Right lobe of liver (tissue), 6 donors: ENCODE measurements around the gene HARS1. TPM values are rescaled to one million over a fixed set of nuclear protein-coding genes. Genes with fewer than 3 reads are reported as not detected.
A peak's percentile ranks its signal among the peaks of the same experiment; 100 is the strongest.

Source experiments
- ATAC-seq, 4 donors: fragments of 200-7000 bp; cut with Tn5 transposase; one replicate each; pipeline ENCODE4 v1.9.1; 2020; ENCODE audit warnings: mild to moderate bottlenecking in 4 of 4, moderate library complexity in 4 of 4
- DNase-seq, 3 donors: peaks; one replicate each; pipeline ENCODE4 v3.0.0-alpha.2; 2020
- H3K27ac ChIP-seq, 3 donors: fragments of 200-600 bp; one replicate each; pipeline ENCODE4 v1.8.0; 2022
- H3K27me3 ChIP-seq, 2 donors: fragments of 200-600 bp; one replicate each; pipeline ENCODE4 v1.8.0; 2022
- H3K36me3 ChIP-seq, 4 donors: fragments of 200-600 bp; sonication (generic) in 1 of 4; one replicate each; pipeline versions ENCODE4 v1.5.1 to v1.8.0; 2017 to 2022; ENCODE audit warnings: control low read depth in 1 of 4
- H3K4me1 ChIP-seq, 4 donors: fragments of 200-600 bp; sonication (generic) in 1 of 4; one replicate each; pipeline versions ENCODE4 v1.5.1 to v1.8.0; 2017 to 2022; ENCODE audit warnings: control low read depth in 1 of 4
- H3K4me3 ChIP-seq, 3 donors: fragments of 200-600 bp; one replicate each; pipeline ENCODE4 v1.8.0; 2022
- H3K9me3 ChIP-seq, 4 donors: fragments of 200-600 bp; sonication (generic) in 1 of 4; one replicate each; pipeline versions ENCODE4 v1.5.1 to v1.8.0; 2017 to 2022; ENCODE audit warnings: control low read depth in 1 of 4
- CTCF ChIP-seq, 4 donors: fragments of 200-600 bp in 3 of 4; fragments of 450-650 bp in 1 of 4; IDR thresholded peaks; one replicate each; pipeline versions ENCODE4 v1.5.1 to v1.8.0; 2016 to 2022; ENCODE audit warnings: antibody characterized with exemption in 4 of 4, mild to moderate bottlenecking in 2 of 4
- POLR2A ChIP-seq: fragments of 450-650 bp; IDR thresholded peaks from one replicate; pipeline ENCODE4 v1.6.1; 2017; ENCODE audit warnings: antibody characterized with exemption, mild to moderate bottlenecking
- WGBS: methylation state at CpG from one replicate; pipeline ENCODE4 v1.1.6; 2018; ENCODE audit warnings: low coverage, low lambda C conversion rate; ENCODE audit not compliant: insufficient coverage; ENCODE audit errors: missing lambda C conversion rate; 5-methylcytosine and 5-hydroxymethylcytosine counted together
- intact Hi-C, 2 donors: fragments of 100-400 bp; cut with DNase I; formaldehyde crosslinking; loops; one replicate each; pipeline versions ENCODE4 v1.11.2 to v1.14.1; 2022
- total RNA-seq, 6 experiments: library from RNA; depleted of rRNA in 2 of 6; stranded (reverse); fragments of >200 nt in 2 of 6; fragmentation: NEBNext Ultra II Directional in 3 of 6; extraction: Animal tissue kit (Norgen Biotek cat#: 25700) in 3 of 6; gene quantifications; one replicate each; pipeline versions ENCODE4 v1.1.0 to v1.2.4, GENCODE V29; 2016 to 2023
- donor health status: DM: no; HTN: yes; CAD: no.
- donor health status: DM: no; HTN: no; CAD: no.
- donor health status: DM: no; HTN: no; CAD: no.
- donor health status: DM: no; HTN: yes; CAD: no.
- donor health status: DM: no; HTN: yes; CAD: no.

The HARS1 gene
- total RNA-seq, 6 experiments from 2014 or later = 22.8 to 46.6 (median 37.0) TPM

- ATAC-seq (peak; percentile 65 to 74 (median 68)), DNase-seq (peak; percentile 83 to 89 (median 85))
- WGBS = 4% methylated on average over 12 of the region's 16 CpGs
- intact Hi-C loops = loop anchor here (10.0 kb wide), 1 partner anchor 68 kb away; the partner anchor contains the start of genes APBB3 (in 2 of the 2) and SLC35A4 (in 2 of the 2)
- Histone ChIP-seq H3K4me1 (peaks cover 0 to 20% (median 7%) of the 10 kb centered on the region in 4 donors), H3K27me3 (no peaks in the 10 kb centered on the region), H3K4me3 (peak within 1 kb of the TSS; percentile 61 to 72 (median 69)), H3K36me3 (no peaks in the 10 kb centered on the region), H3K9me3 (no peaks in the 10 kb centered on the region), H3K27ac (peak within 1 kb of the TSS; percentile 80 to 94 (median 91))
- TF ChIP-seq CTCF (IDR thresholded peaks at IDR 0.05) (no peak), POLR2A (peak; percentile 79)
Measured at GRCh38 chr5:140633021-140633471, 58.1 kb downstream of the HARS1 start, which contains the start of gene CD14. TSS of gene CD14 (minus strand) at chr5:140633175. CDS start at chr5:140633071, 104 bp downstream.

- peak overlapping the region; percentile 61 to 72 (median 69) for H3K4me3 ChIP-seq
- H3K9me3 ChIP-seq = no peaks in the 10 kb centered on the region
- peak overlapping the region; percentile 80 to 94 (median 91) for H3K27ac ChIP-seq
- DNase-seq (peak; percentile 74 to 81 (median 76)), ATAC-seq (peak; percentile 32 to 60 (median 46))
- TF ChIP-seq POLR2A = peak; percentile 10
- no peak for TF ChIP-seq CTCF (IDR thresholded peaks at IDR 0.05)
- H3K4me1 ChIP-seq = peaks cover 0 to 19% (median 6%) of the 10 kb centered on the region in 4 donors
- intact Hi-C loops = loop anchor here (10.0 kb wide), 1 partner anchor 68 kb away; the partner anchor contains the start of genes APBB3 (in 2 of the 2) and SLC35A4 (in 2 of the 2)
- H3K36me3 ChIP-seq = no peaks in the 10 kb centered on the region
- 0% methylated on average over 16 of the region's 51 CpGs for WGBS
- H3K27me3 ChIP-seq = no peaks in the 10 kb centered on the region
Measured at GRCh38 chr5:140632366-140633020, 58.7 kb downstream of the HARS1 start.

- Histone ChIP-seq H3K4me1 (peaks cover 0 to 19% (median 6%) of the 10 kb centered on the region in 4 donors), H3K27ac (peak overlapping the region; percentile 80 to 94 (median 91)), H3K4me3 (peak overlapping the region; percentile 61 to 72 (median 69)), H3K27me3 (no peaks in the 10 kb centered on the region), H3K9me3 (no peaks in the 10 kb centered on the region), H3K36me3 (no peaks in the 10 kb centered on the region)
- peak; percentile 68 for TF ChIP-seq POLR2A
- TF ChIP-seq CTCF (IDR thresholded peaks at IDR 0.05) = no peak
- DNase-seq = peak; percentile 44 to 67 (median 53)
- WGBS = 0% methylated on average over 1 of the region's 36 CpGs
- ATAC-seq = peak; percentile 29 to 62 (median 45)
- intact Hi-C loops = loop anchor here (10.0 kb wide), 1 partner anchor 67 kb away; the partner anchor contains the start of genes APBB3 (in 2 of the 2) and SLC35A4 (in 2 of the 2)
Measured at GRCh38 chr5:140631831-140632365, 59.3 kb downstream of the HARS1 start.

- Histone ChIP-seq H3K9me3 (no peaks in the 10 kb centered on the region), H3K27me3 (no peaks in the 10 kb centered on the region), H3K36me3 (no peaks in the 10 kb centered on the region), H3K4me1 (peaks cover 0 to 19% (median 6%) of the 10 kb centered on the region in 4 donors), H3K4me3 (peak overlapping the region; percentile 61 to 72 (median 69)), H3K27ac (peak overlapping the region; percentile 80 to 94 (median 91))
- intact Hi-C loops = loop anchor here (10.0 kb wide), 1 partner anchor 66 kb away; the partner anchor contains the start of genes APBB3 (in 2 of the 2) and SLC35A4 (in 2 of the 2)
- DNase-seq (peak in 1 of 3 donors; percentile 45), ATAC-seq (peak in 1 of 4 donors; percentile 0)
- WGBS = 3% methylated on average over 4 of the region's 4 CpGs
- peak; percentile 35 for TF ChIP-seq POLR2A
- no peak for TF ChIP-seq CTCF (IDR thresholded peaks at IDR 0.05)
Measured at GRCh38 chr5:140631036-140631417, 60.1 kb downstream of the HARS1 start.
